H1 (cell line): ENCODE measurements around the gene DOHH. TPM values are rescaled to one million over a fixed set of nuclear protein-coding genes. Genes with fewer than 3 reads are reported as not detected.

Source experiments
- CTCF ChIA-PET: fragments of 300-600 bp; sonication (Branson Sonifier 250); formaldehyde crosslinking; loops from one replicate; lab custom pipeline; 2021; ENCODE audit not compliant: partially characterized antibody; lab: Charles Lee
- POLR2A ChIA-PET: fragments of 300-600 bp; sonication (Branson Sonifier 250); formaldehyde crosslinking; loops from one replicate; lab custom pipeline; 2021; ENCODE audit warnings: inconsistent platforms; ENCODE audit not compliant: partially characterized antibody; lab: Charles Lee
- DNase-seq, 2 experiments: peaks; one replicate each; pipeline versions ENCODE4 v3.0.0 to v3.0.0-alpha.2; 2010 to 2022; ENCODE audit warnings: low spot score in 2 of 2, low read depth in 1 of 2, mixed read lengths in 1 of 2
- FAIRE-seq: peaks from 2 replicates; lab custom pipeline; 2011; peaks lifted over from hg19 to GRCh38; lab: Jason Lieb, UNC
- H2AFZ ChIP-seq: 2 replicates; pipeline ENCODE4 v1.8.1; 2012; ENCODE audit warnings: low read length, inconsistent platforms
- H2AK5ac ChIP-seq: 2 replicates; pipeline ENCODE4 v1.6.1; 2013; ENCODE audit warnings: low read depth, low read length
- H2BK120ac ChIP-seq: replicated peaks from 2 replicates; pipeline ENCODE3; 2013; ENCODE audit warnings: low read depth, low read length, inconsistent platforms
- H2BK12ac ChIP-seq: 2 replicates; pipeline ENCODE4 v1.6.1; 2013; ENCODE audit warnings: low read depth, low read length
- H2BK15ac ChIP-seq: 2 replicates; pipeline ENCODE4 v1.6.1; 2013; ENCODE audit warnings: low read length
- H2BK20ac ChIP-seq: 2 replicates; pipeline ENCODE4 v1.6.1; 2013; ENCODE audit warnings: low read length
- H2BK5ac ChIP-seq: 2 replicates; pipeline ENCODE4 v1.6.1; 2013; ENCODE audit warnings: low read depth, low read length
- H3K14ac ChIP-seq: 2 replicates; pipeline ENCODE4 v1.6.1; 2013; ENCODE audit warnings: inconsistent platforms; ENCODE audit not compliant: insufficient read length
- H3K18ac ChIP-seq: 2 replicates; pipeline ENCODE4 v1.6.1; 2013; ENCODE audit warnings: low read length; ENCODE audit errors: extremely low read depth
- H3K23ac ChIP-seq: 2 replicates; pipeline ENCODE4 v1.6.1; 2013; ENCODE audit warnings: inconsistent platforms; ENCODE audit not compliant: insufficient read length
- H3K23me2 ChIP-seq: 2 replicates; pipeline ENCODE4 v1.6.1; 2013; ENCODE audit warnings: low read depth, low read length
- H3K27ac ChIP-seq: 2 replicates; pipeline ENCODE4 v1.6.1; 2011; ENCODE audit warnings: low read depth, low read length, inconsistent platforms
- H3K27me3 ChIP-seq, 4 experiments: replicated peaks in 1 of 4; 1 replicate in 1 of 4; 2 replicates in 3 of 4; pipeline versions ENCODE4 v1.6.1 to v1.8.1; 2011 to 2013; ENCODE audit warnings: low read length in 3 of 4, mild to moderate bottlenecking in 3 of 4, inconsistent platforms in 2 of 4, mixed read lengths in 2 of 4, moderate library complexity in 1 of 4; ENCODE audit not compliant: control insufficient read depth in 3 of 4, insufficient read depth in 3 of 4; ENCODE audit errors: extremely low read depth in 1 of 4
- H3K36me3 ChIP-seq, 4 experiments: 2 replicates each; pipeline versions ENCODE4 v1.6.1 to v1.8.1; 2011 to 2013; ENCODE audit warnings: mild to moderate bottlenecking in 4 of 4, low read length in 3 of 4, moderate library complexity in 2 of 4, control low read depth in 1 of 4, inconsistent platforms in 1 of 4; ENCODE audit not compliant: insufficient read depth in 4 of 4, control insufficient read depth in 2 of 4
- H3K4ac ChIP-seq: replicated peaks from 2 replicates; pipeline ENCODE3; 2013; ENCODE audit warnings: low read length, low read depth, mixed read lengths, inconsistent platforms; ENCODE audit not compliant: insufficient read length
- H3K4me1 ChIP-seq, 4 experiments: replicated peaks in 1 of 4; 1 replicate in 1 of 4; 2 replicates in 3 of 4; pipeline versions ENCODE4 v1.6.1 to v1.8.1; 2011 to 2013; ENCODE audit warnings: low read length in 3 of 4, inconsistent platforms in 2 of 4, mixed read lengths in 1 of 4; ENCODE audit not compliant: insufficient read depth in 4 of 4, control insufficient read depth in 3 of 4
- H3K4me2 ChIP-seq, 2 experiments: 2 replicates each; pipeline versions ENCODE4 v1.6.1 to v1.8.1; 2011 to 2013; ENCODE audit warnings: low read depth in 2 of 2, low read length in 2 of 2, control low read depth in 1 of 2, inconsistent platforms in 1 of 2, mild to moderate bottlenecking in 1 of 2; ENCODE audit not compliant: insufficient read depth in 1 of 2
- H3K4me3 ChIP-seq, 4 experiments: fragments of 200-600, 300-600 bp in 1 of 4; sonication (generic), shearing (Covaris generic), sonication (Bioruptor Twin) in 1 of 4; 2 replicates each; pipeline versions ENCODE4 v1.5.1 to v1.8.1; 2011 to 2016; ENCODE audit warnings: low read length in 4 of 4, low read depth in 3 of 4, control low read depth in 2 of 4, inconsistent platforms in 2 of 4, mild to moderate bottlenecking in 2 of 4, mixed read lengths in 1 of 4, moderate library complexity in 1 of 4; ENCODE audit not compliant: insufficient read depth in 2 of 4; ENCODE audit errors: extremely low read depth in 1 of 4
- H3K56ac ChIP-seq: replicated peaks from 2 replicates; pipeline ENCODE3; 2013; ENCODE audit warnings: low read depth, mild to moderate bottlenecking, mixed read lengths, low read length, inconsistent platforms; ENCODE audit not compliant: insufficient read length
- H3K79me1 ChIP-seq: 2 replicates; pipeline ENCODE4 v1.6.1; 2013; ENCODE audit warnings: low read depth, low read length, control low read depth
- H3K79me2 ChIP-seq, 2 experiments: 2 replicates each; pipeline versions ENCODE4 v1.6.1 to v1.8.1; 2012 to 2013; ENCODE audit warnings: low read length in 2 of 2, mild to moderate bottlenecking in 2 of 2, inconsistent platforms in 1 of 2; ENCODE audit not compliant: insufficient read depth in 2 of 2, control insufficient read depth in 1 of 2
- H3K9ac ChIP-seq, 4 experiments: replicated peaks in 1 of 4; 1 replicate in 1 of 4; 2 replicates in 3 of 4; pipeline versions ENCODE4 v1.6.1 to v1.8.1; 2011 to 2013; ENCODE audit warnings: low read depth in 3 of 4, low read length in 3 of 4, control low read depth in 2 of 4, mild to moderate bottlenecking in 2 of 4, moderate library complexity in 2 of 4, inconsistent platforms in 1 of 4; ENCODE audit errors: extremely low read depth in 1 of 4
- H3K9me3 ChIP-seq, 2 experiments: 2 replicates each; pipeline versions ENCODE4 v1.6.1 to v1.8.1; 2012 to 2013; ENCODE audit warnings: mild to moderate bottlenecking in 2 of 2, moderate library complexity in 2 of 2, control low read depth in 1 of 2, inconsistent platforms in 1 of 2, low read depth in 1 of 2, low read length in 1 of 2, mixed read lengths in 1 of 2; ENCODE audit not compliant: insufficient read depth in 2 of 2
- H4K20me1 ChIP-seq, 2 experiments: replicated peaks in 1 of 2; 2 replicates each; pipeline versions ENCODE3 to v1.8.1; 2011 to 2013; ENCODE audit warnings: inconsistent platforms in 2 of 2, low read length in 2 of 2, mild to moderate bottlenecking in 1 of 2; ENCODE audit not compliant: insufficient read depth in 2 of 2, control insufficient read depth in 1 of 2
- H4K5ac ChIP-seq: 2 replicates; pipeline ENCODE4 v1.6.1; 2013; ENCODE audit warnings: low read length, low read depth, mixed read lengths, inconsistent platforms; ENCODE audit not compliant: insufficient read length
- H4K8ac ChIP-seq: 2 replicates; pipeline ENCODE4 v1.8.0; 2013; ENCODE audit warnings: mild to moderate bottlenecking, moderate library complexity, low read length, inconsistent platforms; ENCODE audit not compliant: insufficient read depth; ENCODE audit errors: extremely low read depth
- H4K91ac ChIP-seq: replicated peaks from 2 replicates; pipeline ENCODE3; 2013; ENCODE audit warnings: low read length, mixed read lengths, inconsistent platforms; ENCODE audit not compliant: insufficient read length
- E2F6 ChIP-seq: IDR thresholded peaks from 2 replicates; pipeline ENCODE4 v1.6.1; 2012; ENCODE audit warnings: inconsistent platforms
- EZH2 ChIP-seq: fragments of 200-600 bp; sonication (generic); IDR thresholded peaks from 2 replicates; pipeline ENCODE4 v1.7.1; 2012; ENCODE audit warnings: low read depth, mild to moderate bottlenecking, moderate library complexity, low read length, inconsistent platforms; ENCODE audit not compliant: severe bottlenecking
- GABPA ChIP-seq: IDR thresholded peaks from 2 replicates; pipeline ENCODE4 v1.6.1; 2011; ENCODE audit warnings: mild to moderate bottlenecking, low read length, moderate library complexity, borderline replicate concordance; ENCODE audit not compliant: insufficient read depth
- KDM1A ChIP-seq: fragments of 200-600, 300-600 bp; sonication (generic); IDR thresholded peaks from 2 replicates; pipeline ENCODE4 v1.7.1; 2016; ENCODE audit warnings: mild to moderate bottlenecking, low read length, borderline replicate concordance
- KDM4A ChIP-seq: IDR thresholded peaks from one replicate; pipeline ENCODE4 v1.7.1; 2012; ENCODE audit warnings: low read depth, mild to moderate bottlenecking, moderate library complexity, low read length, inconsistent platforms; ENCODE audit not compliant: severe bottlenecking
- MAFK ChIP-seq: IDR thresholded peaks from 2 replicates; pipeline ENCODE4 v1.6.1; 2012; ENCODE audit warnings: low read depth, mild to moderate bottlenecking, improper control_type of control experiment, low read length
- PHF8 ChIP-seq: fragments of 200-600 bp; sonication (generic); conservative IDR thresholded peaks from 2 replicates; pipeline ENCODE4 v1.7.1; 2012; ENCODE audit warnings: low read depth, mild to moderate bottlenecking, inconsistent platforms, low read length, moderate library complexity
- POU5F1 ChIP-seq: IDR thresholded peaks from 2 replicates; pipeline ENCODE4 v1.6.1; 2011; ENCODE audit warnings: low read depth, mild to moderate bottlenecking, low read length, moderate library complexity
- RAD21 ChIP-seq, 2 experiments: IDR thresholded peaks in 1 of 2; conservative IDR thresholded peaks in 1 of 2; 2 replicates each; pipeline ENCODE4 v1.6.1; 2011; ENCODE audit warnings: low read depth in 2 of 2, low read length in 2 of 2, improper control_type of control experiment in 1 of 2, inconsistent platforms in 1 of 2, mild to moderate bottlenecking in 1 of 2, moderate library complexity in 1 of 2
- SUZ12 ChIP-seq: fragments of 200-600 bp; sonication (generic); IDR thresholded peaks from 2 replicates; pipeline ENCODE4 v1.6.1; 2012; ENCODE audit warnings: mild to moderate bottlenecking, inconsistent platforms, low read length, moderate library complexity, mixed read lengths
- TCF12 ChIP-seq: IDR thresholded peaks from 2 replicates; pipeline ENCODE4 v1.6.1; 2011; ENCODE audit warnings: low read depth, mild to moderate bottlenecking, low read length
- WGBS, 2 experiments: shearing (Covaris generic) in 1 of 2; methylation state at CpG; one replicate each; pipeline versions ENCODE4 v1.1.6 to v1.1.7; 2013 to 2015; ENCODE audit warnings: low lambda C conversion rate in 2 of 2, mixed read lengths in 2 of 2, inconsistent platforms in 1 of 2, low coverage in 1 of 2, missing lambda C conversion rate in 1 of 2; ENCODE audit not compliant: insufficient replicate concordance in 2 of 2, insufficient coverage in 1 of 2, insufficient read length in 1 of 2; ENCODE audit errors: extremely low coverage in 1 of 2, missing lambda C conversion rate in 1 of 2; 5-methylcytosine and 5-hydroxymethylcytosine counted together
- polyA plus RNA-seq, 7 experiments: library from polyadenylated mRNA; depleted of rRNA in 3 of 7; stranded (reverse) in 5 of 7; unstranded in 2 of 7; fragments of >200 nt in 5 of 7; fragments of 200-250 nt in 2 of 7; gene quantifications; 1 replicate in 5 of 7; 2 replicates in 1 of 7; 4 replicates in 1 of 7; pipeline versions ENCODE4 v1.2.1 to v1.2.3, GENCODE V29; 2011 to 2013; ENCODE audit warnings: missing spikeins in 2 of 7, mixed read lengths in 2 of 7
- total RNA-seq: library from RNA; stranded (reverse); fragmentation: NEBNext Ultra II Directional; extraction: Animal tissue kit (Norgen Biotek cat#: 25700); gene quantifications from 2 replicates; pipeline ENCODE4 v1.2.1, GENCODE V29; 2021

Gene DOHH
- total and polyA plus RNA-seq, 2 of the 8 experiments (the other 6 are each of a cell fraction or from before 2014, with no cell fraction given), result 7.3 to 17.7 TPM

- WGBS, 2 experiments, result 93% methylated on average over 15 of the region's 15 CpGs; no CpG with 5 or more reads in 1 of the 2 experiments
- Histone ChIP-seq H3K4ac (no peak overlapping the region), H4K91ac (peak overlapping the region; percentile 3), H2BK12ac (no peak overlapping the region), H2AFZ (no peak overlapping the region), H3K27ac (no peak overlapping the region), H3K79me1 (peaks cover 37% of the 10 kb centered on the region), H2BK5ac (0 out of 2 replicates have a peak overlapping the region, but pooled peaks have one; percentile 18), H2AK5ac (0 out of 2 replicates have a peak overlapping the region, but pooled peaks have one; percentile 39), H2BK120ac (no peak overlapping the region), H3K23ac (no peak overlapping the region), H3K18ac (no peak overlapping the region), H3K9ac (peak overlapping the region in 1 of 4 experiments; percentile 26; a peak in 1 of 7 replicates), H3K4me3 (no peak overlapping the region), H3K9me3 (no peaks in the 10 kb centered on the region), H3K4me2 (no peak overlapping the region), H3K14ac (no peak overlapping the region), H3K23me2 (peaks cover 18% of the 10 kb centered on the region), H3K27me3 (no peaks in the 10 kb centered on the region), H2BK15ac (0 out of 2 replicates have a peak overlapping the region, but pooled peaks have one; percentile 29), H3K79me2 (peaks cover 0 to 59% of the 10 kb centered on the region in 2 experiments; a peak in 2 of 4 replicates), H4K20me1 (peaks cover 19 to 38% of the 10 kb centered on the region in 2 experiments), H4K5ac (no peak overlapping the region), H4K8ac (no peak overlapping the region), H2BK20ac (no peak overlapping the region), H3K4me1 (peaks cover 0 to 9% (median 7%) of the 10 kb centered on the region in 4 experiments; a peak in 3 of 7 replicates), H3K56ac (no peak overlapping the region), H3K36me3 (no peaks in the 10 kb centered on the region; a peak in 2 of 8 replicates)
- ChIA-PET CTCF (interaction anchor here (1.0 kb wide), 1 partner anchor 27 kb away, joined by 3 read pairs; no protein-coding TSS in a partner anchor), POLR2A (interaction anchor here (1.1 kb wide), 1 partner anchor 15 kb away, joined by 4 read pairs; no protein-coding TSS in a partner anchor)
- DNase-seq, result no peak
- no peak for FAIRE-seq
- TF ChIP-seq RAD21 (IDR thresholded peaks at IDR 0.05 in 1 of 2, conservative IDR thresholded peaks at IDR 0.05 in 1 of 2; ENCODE audit: low read depth in 2 of 2, low read length in 2 of 2) (no peak), KDM1A (no peak), KDM4A (no peak), POU5F1 (no peak), E2F6 (no peak), MAFK (no peak), GABPA (no peak), SUZ12 (no peak), EZH2 (no peak), TCF12 (no peak), PHF8 (no peak)
These were observed 9.1 kb upstream of the DOHH start for GRCh38 chr19:3509566-3509989.
